ENCODE data around the gene PDE3A.

GRCh38 chr12:20560935-20561334 lies 192.6 kb downstream of the PDE3A start:
- no peak for TF ChIP-seq CTCF (IDR thresholded peaks at IDR 0.05)
- no peak for TF ChIP-seq POLR2A (IDR thresholded peaks at IDR 0.05)
